MCF 10A (cell line): ENCODE data around the gene ARHGAP15. TPM values are rescaled to one million over a fixed set of nuclear protein-coding genes. Genes with fewer than 3 reads are reported as not detected.

Experiments
- BruUV-seq: library from RNA; stranded (reverse); fragments of 400-500 nt; replicated peaks from 2 replicates; lab custom pipeline; 2021; lab: Mats Ljungman, UMichigan
- CTCF ChIA-PET: fragments of 300-600 bp; sonication (Branson Sonifier 250); formaldehyde crosslinking; extraction: SDS; loops from one replicate; lab custom pipeline; 2021; ENCODE audit warnings: antibody characterized with exemption, inconsistent platforms; lab: Yijun Ruan, JAX
- POLR2A ChIA-PET: fragments of 300-600, 350-650 bp; sonication (Branson Sonifier 250); formaldehyde crosslinking; extraction: SDS; loops from one replicate; lab custom pipeline; 2020; ENCODE audit warnings: antibody characterized with exemption, inconsistent platforms; lab: Yijun Ruan, JAX
- DNase-seq: peaks from one replicate; pipeline ENCODE4 v3.0.0-alpha.2; 2018; ENCODE audit not compliant: unreplicated experiment
- H3K27ac Mint-ChIP-seq: one replicate; pipeline ENCODE4 v1.8.0; 2022; ENCODE audit warnings: mild to moderate bottlenecking, low read depth, mixed read lengths; ENCODE audit not compliant: unreplicated experiment
- H3K27me3 Mint-ChIP-seq: one replicate; pipeline ENCODE4 v1.8.0; 2022; ENCODE audit warnings: mixed read lengths; ENCODE audit not compliant: insufficient read depth, unreplicated experiment
- H3K36me3 Mint-ChIP-seq: one replicate; pipeline ENCODE4 v1.8.0; 2022; ENCODE audit warnings: mild to moderate bottlenecking, moderate library complexity, mixed read lengths; ENCODE audit not compliant: insufficient read depth, unreplicated experiment
- H3K4me1 Mint-ChIP-seq: one replicate; pipeline ENCODE4 v1.8.0; 2022; ENCODE audit warnings: mixed read lengths; ENCODE audit not compliant: insufficient read depth, unreplicated experiment
- H3K4me3 Mint-ChIP-seq: one replicate; pipeline ENCODE4 v1.8.0; 2022; ENCODE audit warnings: mild to moderate bottlenecking, moderate library complexity, mixed read lengths; ENCODE audit not compliant: unreplicated experiment
- H3K9me3 Mint-ChIP-seq: one replicate; pipeline ENCODE4 v1.8.0; 2022; ENCODE audit warnings: mixed read lengths; ENCODE audit not compliant: unreplicated experiment
- CTCF ChIP-seq: fragments of 200-600 bp; IDR thresholded peaks from one replicate; pipeline ENCODE4 v1.8.0; 2022; ENCODE audit warnings: antibody characterized with exemption, mild to moderate bottlenecking; ENCODE audit not compliant: unreplicated experiment
- intact Hi-C: fragments of 100-400 bp; cut with micrococcal nuclease; formaldehyde crosslinking; loops from 2 replicates; pipeline ENCODE4 v1.14.1; 2022
- total RNA-seq: library from RNA; stranded (reverse); gene quantifications from 2 replicates; pipeline ENCODE4 v1.2.3, GENCODE V29; 2022

The ARHGAP15 gene
- total RNA-seq, 1 experiment from 2014 or later, result not detected

GRCh38 chr2:143574069-143574468 lies 444.9 kb downstream of the ARHGAP15 start:
- no peak for DNase-seq
- no peak overlapping the region for H3K4me3 Mint-ChIP-seq
- no peaks in the 10 kb centered on the region for H3K36me3 Mint-ChIP-seq
- CTCF ChIA-PET, result interaction anchor here (0.7 kb wide), 1 partner anchor 189 kb away, joined by 3 read pairs; no protein-coding TSS in a partner anchor
- no TSS peak for BruUV-seq
- intact Hi-C loops, result no loop called here
- H3K4me1 Mint-ChIP-seq, result no peaks in the 10 kb centered on the region
- POLR2A ChIA-PET, result no interaction called here
- H3K9me3 Mint-ChIP-seq, result no peaks in the 10 kb centered on the region
- no peak for TF ChIP-seq CTCF
- H3K27ac Mint-ChIP-seq, result no peak overlapping the region
- H3K27me3 Mint-ChIP-seq, result no peaks in the 10 kb centered on the region

- CTCF ChIA-PET, result interaction anchor here (0.6 kb wide), 1 partner anchor 1728 kb away, joined by 5 read pairs; no protein-coding TSS in a partner anchor
- H3K27me3 Mint-ChIP-seq, result no peaks in the 10 kb centered on the region
- H3K27ac Mint-ChIP-seq, result no peak overlapping the region
These were observed 446.1 kb downstream of the ARHGAP15 start for GRCh38 chr2:143575340-143575739.

GRCh38 chr2:143577489-143577888 lies 448.3 kb downstream of the ARHGAP15 start:
- intact Hi-C loops, result no loop called here
- Mint-ChIP-seq H3K9me3 (no peaks in the 10 kb centered on the region), H3K4me1 (peaks cover 6% of the 10 kb centered on the region), H3K27me3 (no peaks in the 10 kb centered on the region), H3K4me3 (no peak overlapping the region), H3K36me3 (no peaks in the 10 kb centered on the region), H3K27ac (no peak overlapping the region)
- POLR2A ChIA-PET, result interaction anchor here (1.1 to 1.6 kb wide), 2 partner anchors 11 to 56 kb away, joined by 3 read pairs; no protein-coding TSS in a partner anchor
- no peak for DNase-seq
- no TSS peak for BruUV-seq
- no peak for TF ChIP-seq CTCF
- CTCF ChIA-PET, result interaction anchor here (0.7 to 1.2 kb wide), 4 partner anchors 12 to 503 kb away, joined by 3 to 4 read pairs (median 4); no protein-coding TSS in a partner anchor

More at GRCh38 chr2:143575340-143575739, 446.1 kb downstream of the ARHGAP15 start:
- Mint-ChIP-seq H3K36me3 (no peaks in the 10 kb centered on the region), H3K4me3 (no peak overlapping the region), H3K4me1 (no peaks in the 10 kb centered on the region), H3K9me3 (no peaks in the 10 kb centered on the region)
- TF ChIP-seq CTCF, result peak; percentile 12
- BruUV-seq, result no TSS peak
- intact Hi-C loops, result no loop called here
- POLR2A ChIA-PET, result no interaction called here
- DNase-seq, result peak; percentile 28

- no TSS peak for BruUV-seq
- Mint-ChIP-seq H3K4me1 (peaks cover 6% of the 10 kb centered on the region), H3K36me3 (no peaks in the 10 kb centered on the region), H3K9me3 (no peaks in the 10 kb centered on the region), H3K27me3 (no peaks in the 10 kb centered on the region), H3K27ac (no peak overlapping the region), H3K4me3 (no peak overlapping the region)
- no peak for DNase-seq
- ChIA-PET POLR2A (no interaction called here), CTCF (interaction anchor here (0.7 kb wide), 2 partner anchors 22 to 975 kb away, joined by 3 read pairs; no protein-coding TSS in a partner anchor)
- intact Hi-C loops, result no loop called here
- no peak for TF ChIP-seq CTCF
These were observed 450.2 kb downstream of the ARHGAP15 start for GRCh38 chr2:143579456-143579855.
